Activated naive CD8-positive, alpha-beta T cell treated with anti-CD3 and anti-CD28 coated beads, Interleukin-2, amount 10 ng/mL, durations not matched to agents 7 days and 5 days (primary cell): Measurements from ENCODE around the gene CAPZB. TPM values are rescaled to one million over a fixed set of nuclear protein-coding genes. Genes with fewer than 3 reads are reported as not detected.

Experiments
- ATAC-seq: fragments of 150-1000 bp; cut with Tn5 transposase; one replicate; pipeline ENCODE4 v1.10.0; 2021; ENCODE audit warnings: low read depth, moderate library complexity
- POLR2A ChIA-PET: fragments of 350-600 bp; sonication (Branson Sonifier 250); formaldehyde crosslinking; loops from one replicate; lab custom pipeline; 2021; ENCODE audit warnings: antibody characterized with exemption; lab: Charles Lee
- DNase-seq: peaks from one replicate; pipeline ENCODE4 v3.0.0; 2021
- H3K27ac Mint-ChIP-seq: one replicate; pipeline ENCODE4 v1.8.0; 2022; ENCODE audit warnings: mild to moderate bottlenecking, mixed read lengths
- H3K27me3 Mint-ChIP-seq: one replicate; pipeline ENCODE4 v1.8.0; 2022; ENCODE audit warnings: mild to moderate bottlenecking, moderate library complexity, mixed read lengths
- H3K36me3 Mint-ChIP-seq: one replicate; pipeline ENCODE4 v1.8.0; 2021; ENCODE audit warnings: mild to moderate bottlenecking, mixed read lengths
- H3K4me1 Mint-ChIP-seq: one replicate; pipeline ENCODE4 v1.8.0; 2021; ENCODE audit warnings: mixed read lengths
- H3K4me3 Mint-ChIP-seq: one replicate; pipeline ENCODE4 v1.8.0; 2022; ENCODE audit warnings: mild to moderate bottlenecking, moderate library complexity, mixed read lengths
- H3K9me3 Mint-ChIP-seq: one replicate; pipeline ENCODE4 v1.8.0; 2021; ENCODE audit warnings: mixed read lengths
- total RNA-seq, 2 experiments: library from RNA; stranded (reverse); gene quantifications; one replicate each; pipeline ENCODE4 v1.2.3, GENCODE V29; 2021

CAPZB gene
- total RNA-seq, 2 experiments from 2014 or later = 395 to 412 TPM

DNA sequence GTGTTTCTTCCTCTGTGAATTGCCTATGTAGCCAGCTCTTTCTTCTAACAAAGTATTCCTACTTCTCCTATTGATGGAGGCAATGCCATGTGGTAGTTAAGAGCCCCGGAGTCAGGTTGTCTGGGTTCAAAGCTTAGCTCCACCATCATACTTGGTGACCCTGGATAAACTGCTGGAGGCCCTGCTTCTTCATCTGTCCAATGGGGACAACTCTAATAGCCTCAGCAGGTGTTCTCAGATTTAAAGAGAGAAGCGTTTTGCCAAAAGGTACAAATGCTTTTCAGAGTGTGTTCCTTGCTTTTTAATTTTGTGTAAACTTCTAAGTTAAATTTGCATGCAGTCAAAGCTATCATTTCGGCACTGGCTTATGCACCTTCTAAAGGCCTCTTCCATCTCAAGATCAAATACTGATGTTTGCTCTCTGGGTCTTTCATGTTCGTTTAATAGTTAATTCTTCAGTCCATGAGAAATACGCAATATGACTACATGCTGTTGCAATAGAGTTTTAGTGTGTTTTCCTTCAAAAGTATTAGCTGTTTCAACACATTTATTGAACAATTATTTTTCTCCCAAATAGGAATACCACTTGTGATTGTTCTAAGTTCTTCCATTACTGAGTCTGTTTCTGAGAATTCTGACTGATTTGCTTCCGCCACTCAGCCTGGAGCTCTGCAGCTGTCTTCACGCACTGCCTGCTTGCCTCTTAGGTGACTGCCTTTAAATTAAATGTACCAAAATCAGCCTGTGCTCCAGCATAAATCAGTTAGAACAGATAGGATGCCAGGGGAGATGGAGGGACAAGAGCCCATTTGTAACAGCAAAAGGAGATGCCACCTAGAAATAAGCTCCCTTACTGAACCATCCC lies 75.6 kb downstream of the CAPZB start:
- no peaks in the 10 kb centered on the region for H3K27me3 Mint-ChIP-seq
- H3K36me3 Mint-ChIP-seq = peaks cover 5% of the 10 kb centered on the region
- DNase-seq (no peak), ATAC-seq (no peak)
- H3K4me1 Mint-ChIP-seq = peaks cover 36% of the 10 kb centered on the region
- no peaks in the 10 kb centered on the region for H3K9me3 Mint-ChIP-seq
- peak overlapping the region; percentile 11 for H3K27ac Mint-ChIP-seq
- no peak overlapping the region for H3K4me3 Mint-ChIP-seq
- POLR2A ChIA-PET = interaction anchor here (0.6 kb wide), 1 partner anchor 32 kb away, joined by 6 read pairs; no protein-coding TSS in a partner anchor

DNA sequence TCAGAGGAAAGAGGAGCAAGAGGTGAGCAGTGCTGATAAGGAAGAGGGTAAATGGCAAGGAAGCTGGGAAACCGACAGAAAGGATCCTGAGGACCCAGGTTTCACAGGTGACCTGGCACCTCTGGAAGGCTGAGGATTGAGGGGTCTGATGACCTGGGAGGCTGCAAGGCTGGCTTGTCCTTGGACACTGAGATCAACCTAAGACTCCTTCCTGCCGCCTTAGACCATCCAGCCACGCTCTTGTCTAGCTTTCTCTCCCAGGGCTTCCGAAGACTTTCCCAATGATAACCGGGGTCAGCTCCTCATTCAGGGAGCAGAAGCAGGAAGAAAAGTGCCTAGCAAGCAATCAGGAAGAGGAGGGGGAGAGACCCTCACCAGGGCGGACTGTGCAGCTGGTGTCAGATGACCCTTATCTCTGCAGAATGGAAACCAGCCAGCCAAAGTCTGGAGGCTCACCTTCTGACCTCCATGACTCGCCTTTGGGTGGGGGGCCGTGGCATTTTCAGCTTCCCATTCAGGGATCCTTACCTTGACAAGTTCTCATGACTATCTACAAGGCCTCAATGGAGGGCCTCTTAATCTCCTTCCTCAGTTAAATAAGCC lies 77.7 kb downstream of the CAPZB start:
- H3K36me3 Mint-ChIP-seq = peaks cover 11% of the 10 kb centered on the region
- no peak overlapping the region for H3K4me3 Mint-ChIP-seq
- POLR2A ChIA-PET = no interaction called here

DNA sequence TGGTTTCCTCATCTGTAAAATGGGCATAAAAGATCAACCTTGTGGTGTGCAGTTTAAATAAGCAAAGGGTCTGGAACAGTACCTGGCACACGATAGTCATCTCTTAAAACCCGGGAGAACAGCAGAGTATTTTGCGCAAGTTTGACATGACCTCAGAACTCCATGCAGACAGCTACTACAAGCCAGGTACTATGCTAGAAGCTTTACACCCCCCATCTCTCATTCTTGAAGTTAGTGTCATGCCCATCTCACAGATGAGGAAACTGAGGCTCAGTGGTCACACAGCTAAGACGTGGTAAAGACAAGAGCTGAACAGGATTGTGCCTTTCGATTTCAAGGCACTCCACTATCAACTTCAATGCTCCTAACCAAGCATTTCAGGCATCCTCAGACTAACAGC lies 78.7 kb downstream of the CAPZB start:
- Mint-ChIP-seq H3K4me1 (peaks cover 34% of the 10 kb centered on the region), H3K27me3 (no peaks in the 10 kb centered on the region), H3K4me3 (peak overlapping the region; percentile 12), H3K9me3 (no peaks in the 10 kb centered on the region), H3K27ac (peak overlapping the region; percentile 50), H3K36me3 (peaks cover 11% of the 10 kb centered on the region)
- ATAC-seq (no peak), DNase-seq (no peak)
- POLR2A ChIA-PET = interaction anchor here (0.6 to 1.0 kb wide), 3 partner anchors 8 to 40 kb away, joined by 3 to 4 read pairs (median 3); no protein-coding TSS in a partner anchor

More for the DNA sequence above, 77.7 kb downstream of the CAPZB start:
- ATAC-seq = no peak
- Mint-ChIP-seq H3K27ac (peak overlapping the region; percentile 40), H3K9me3 (no peaks in the 10 kb centered on the region), H3K27me3 (no peaks in the 10 kb centered on the region), H3K4me1 (peaks cover 37% of the 10 kb centered on the region)
- DNase-seq = no peak

DNA sequence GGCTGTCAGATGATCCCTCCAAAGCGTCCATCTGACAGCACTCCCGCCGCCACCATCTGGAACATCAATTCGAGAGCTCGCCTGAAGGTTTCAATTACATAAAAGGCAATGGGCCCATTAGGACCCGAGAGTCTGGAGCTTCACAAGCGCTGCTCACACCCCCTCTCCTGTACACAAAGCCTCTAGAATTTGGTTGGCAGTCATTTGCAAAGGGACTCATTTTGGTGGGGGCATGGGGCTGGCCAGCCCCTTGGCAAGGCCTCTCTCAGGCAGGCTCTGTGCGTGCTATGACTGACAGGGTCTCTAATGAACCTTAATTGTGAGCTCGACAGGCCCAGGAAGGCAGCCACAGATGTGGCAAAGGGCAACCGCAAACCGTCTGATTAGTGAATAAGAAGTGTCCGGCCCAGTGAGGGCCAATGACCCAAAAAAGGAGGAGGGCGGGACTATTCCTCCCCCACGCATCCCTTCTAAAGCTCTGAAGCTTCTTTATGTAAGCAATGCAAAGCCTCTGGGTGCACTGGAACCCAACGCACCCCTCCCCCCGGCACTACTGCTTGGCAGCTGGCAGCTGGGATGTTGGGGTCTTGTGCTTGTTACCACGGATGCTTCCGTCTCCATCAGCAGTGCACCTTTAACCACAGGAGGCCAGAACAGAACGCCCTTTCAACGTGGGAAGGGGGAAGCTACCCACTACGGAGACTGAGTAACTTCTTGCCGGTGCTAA lies 79.4 kb downstream of the CAPZB start:
- Mint-ChIP-seq H3K4me3 (peak overlapping the region; percentile 12), H3K27me3 (no peaks in the 10 kb centered on the region), H3K4me1 (peaks cover 30% of the 10 kb centered on the region), H3K27ac (peak overlapping the region; percentile 35), H3K36me3 (peaks cover 8% of the 10 kb centered on the region), H3K9me3 (no peaks in the 10 kb centered on the region)
- peak; percentile 36 for DNase-seq
- POLR2A ChIA-PET = interaction anchor here (0.6 to 1.0 kb wide), 3 partner anchors 9 to 41 kb away, joined by 3 to 4 read pairs (median 3); no protein-coding TSS in a partner anchor
- peak; percentile 43 for ATAC-seq

DNA sequence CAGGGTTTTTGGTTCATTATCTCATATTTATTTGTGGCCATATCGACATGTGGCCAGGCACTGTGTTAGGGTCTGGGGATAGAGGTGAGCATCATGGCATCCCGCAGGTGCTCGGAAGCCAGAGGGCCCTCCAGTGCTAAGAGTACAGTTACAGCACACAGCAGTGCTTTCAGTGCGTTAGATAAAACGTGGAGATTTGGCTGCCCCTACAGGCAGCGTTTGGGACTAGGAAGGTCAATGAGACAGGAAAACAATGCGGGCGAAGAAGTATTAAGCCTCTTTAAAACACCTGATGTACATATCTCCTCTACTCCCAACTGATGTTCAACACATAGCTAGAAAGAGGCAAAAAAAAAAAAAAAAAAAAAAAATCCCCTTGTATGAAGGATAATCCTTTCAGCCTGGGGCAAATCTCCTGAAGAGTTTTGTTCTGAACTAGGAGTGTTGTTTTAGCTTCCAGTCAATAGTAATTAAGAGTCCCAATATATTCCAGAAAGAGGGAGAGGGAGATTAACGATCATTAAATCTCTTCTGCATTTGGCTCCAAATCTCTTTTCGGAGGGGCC lies 80.1 kb downstream of the CAPZB start:
- peaks cover 28% of the 10 kb centered on the region for H3K4me1 Mint-ChIP-seq
- ATAC-seq (no peak), DNase-seq (no peak)
- H3K27ac Mint-ChIP-seq = no peak overlapping the region
- no peak overlapping the region for H3K4me3 Mint-ChIP-seq
- H3K27me3 Mint-ChIP-seq = no peaks in the 10 kb centered on the region
- peaks cover 11% of the 10 kb centered on the region for H3K36me3 Mint-ChIP-seq
- no peaks in the 10 kb centered on the region for H3K9me3 Mint-ChIP-seq
- POLR2A ChIA-PET = interaction anchor here (0.6 kb wide), 1 partner anchor 94 kb away, joined by 4 read pairs; no protein-coding TSS in a partner anchor

DNA sequence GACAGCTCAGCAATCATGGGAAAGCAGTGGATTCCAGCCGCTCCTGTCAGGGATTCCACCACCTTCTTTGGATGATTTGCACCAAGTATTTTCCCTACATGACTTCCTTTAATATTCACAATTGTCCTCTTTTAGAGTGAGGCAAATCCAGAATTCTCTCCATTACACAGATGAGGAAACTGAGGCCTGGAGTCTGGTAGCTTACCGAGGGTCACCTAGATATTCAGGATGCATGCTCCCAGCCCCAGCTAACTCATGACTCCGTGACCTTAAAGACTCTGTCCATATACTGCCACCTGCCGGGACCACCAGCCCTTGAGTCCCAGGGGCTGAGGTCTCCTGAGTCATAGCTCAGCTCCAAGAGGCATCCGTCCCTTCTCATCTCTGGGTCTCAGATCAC lies 80.6 kb downstream of the CAPZB start:
- POLR2A ChIA-PET = interaction anchor here (0.6 kb wide), 1 partner anchor 95 kb away, joined by 4 read pairs; no protein-coding TSS in a partner anchor
- no peak overlapping the region for H3K4me3 Mint-ChIP-seq
- ATAC-seq = no peak
- no peaks in the 10 kb centered on the region for H3K27me3 Mint-ChIP-seq
- peaks cover 12% of the 10 kb centered on the region for H3K36me3 Mint-ChIP-seq
- H3K4me1 Mint-ChIP-seq = peaks cover 31% of the 10 kb centered on the region
- DNase-seq = no peak
- no peaks in the 10 kb centered on the region for H3K9me3 Mint-ChIP-seq
- H3K27ac Mint-ChIP-seq = no peak overlapping the region

DNA sequence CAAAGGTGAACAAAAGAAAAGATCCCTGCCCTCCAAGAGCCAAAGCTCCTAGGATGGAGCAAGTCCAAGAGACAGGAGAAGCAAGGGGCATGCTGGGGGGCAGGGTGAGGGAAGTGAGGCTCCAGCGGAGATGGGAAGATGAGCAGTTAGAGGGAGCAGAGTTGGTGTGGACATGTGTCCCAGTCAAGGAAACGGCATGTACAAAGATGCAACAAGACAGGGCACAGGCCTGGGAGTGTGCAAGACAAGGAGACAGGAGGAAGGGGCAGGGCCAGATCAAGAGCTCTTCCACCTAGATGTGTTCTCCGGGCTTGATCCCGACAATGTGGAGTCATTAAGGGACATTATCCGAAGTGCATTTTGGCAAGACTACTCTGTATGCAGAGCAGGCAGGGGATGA lies 82.1 kb downstream of the CAPZB start:
- POLR2A ChIA-PET = no interaction called here
- H3K36me3 Mint-ChIP-seq = peaks cover 20% of the 10 kb centered on the region

DNA sequence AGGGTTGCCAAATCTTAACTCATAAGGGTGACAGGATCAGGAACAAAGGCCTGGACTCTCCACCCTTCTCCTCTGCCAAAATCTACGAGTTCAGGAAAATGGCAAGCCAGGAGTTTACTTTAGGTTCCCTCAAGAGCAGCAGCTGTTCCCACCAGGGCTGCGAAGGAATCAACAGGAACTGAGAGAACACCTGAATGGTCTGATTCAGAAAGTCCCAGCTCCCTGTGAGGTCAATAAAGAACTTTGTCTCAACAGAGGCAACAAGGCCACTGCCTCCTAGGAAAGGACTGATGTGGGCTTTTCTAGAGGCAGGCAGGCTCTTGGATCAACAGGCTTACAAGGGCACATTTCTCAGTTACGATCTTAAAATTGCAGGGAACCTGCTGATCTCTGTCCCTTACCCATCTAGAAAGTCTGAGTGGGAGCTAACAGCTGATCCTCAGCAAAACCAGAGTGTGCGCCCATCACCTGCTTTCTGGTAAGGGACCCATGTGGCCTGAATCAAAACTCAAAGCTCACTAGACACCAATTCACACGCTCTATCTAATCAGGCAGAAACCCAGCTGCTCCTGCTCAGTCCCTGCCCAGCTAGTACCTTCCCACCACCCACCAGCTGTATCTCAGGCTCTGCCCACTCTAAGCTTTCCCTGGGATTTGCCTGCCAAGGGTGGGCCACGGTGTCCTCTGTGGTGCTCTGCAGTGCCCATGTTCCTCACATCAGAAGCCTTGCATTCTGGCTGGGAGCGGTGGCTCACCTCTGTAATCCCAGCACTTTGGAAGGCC lies 83.1 kb downstream of the CAPZB start:
- ATAC-seq (no peak), DNase-seq (no peak)
- Mint-ChIP-seq H3K9me3 (no peaks in the 10 kb centered on the region), H3K27ac (no peak overlapping the region), H3K4me3 (no peak overlapping the region), H3K36me3 (peaks cover 21% of the 10 kb centered on the region), H3K4me1 (peaks cover 35% of the 10 kb centered on the region), H3K27me3 (no peaks in the 10 kb centered on the region)
- POLR2A ChIA-PET = no interaction called here

More for the DNA sequence above, 82.1 kb downstream of the CAPZB start:
- H3K9me3 Mint-ChIP-seq = no peaks in the 10 kb centered on the region
- no peaks in the 10 kb centered on the region for H3K27me3 Mint-ChIP-seq
- DNase-seq (no peak), ATAC-seq (no peak)
- no peak overlapping the region for H3K4me3 Mint-ChIP-seq
- peak overlapping the region; percentile 51 for H3K27ac Mint-ChIP-seq
- peaks cover 38% of the 10 kb centered on the region for H3K4me1 Mint-ChIP-seq

DNA sequence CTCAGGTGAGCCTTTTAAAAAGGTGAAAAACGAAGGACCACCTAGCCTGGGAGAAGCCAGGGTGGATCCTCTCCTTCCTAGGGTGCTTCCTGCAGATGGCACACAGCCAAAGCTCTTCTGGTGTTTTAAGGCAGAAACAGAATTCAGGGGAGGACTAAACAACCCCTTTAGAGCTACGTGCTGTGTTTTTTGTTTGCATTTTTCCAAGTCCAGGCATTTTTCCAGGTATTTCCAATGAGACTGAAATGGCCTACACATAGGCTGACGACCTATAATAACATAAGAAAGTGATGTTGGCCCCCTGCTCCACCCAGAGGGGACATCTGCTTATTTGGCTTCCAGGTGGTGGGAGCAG lies 83.8 kb downstream of the CAPZB start:
- Mint-ChIP-seq H3K27ac (no peak overlapping the region), H3K9me3 (no peaks in the 10 kb centered on the region), H3K4me3 (no peak overlapping the region), H3K36me3 (peaks cover 21% of the 10 kb centered on the region), H3K27me3 (no peaks in the 10 kb centered on the region), H3K4me1 (peaks cover 28% of the 10 kb centered on the region)
- ATAC-seq (no peak), DNase-seq (no peak)
- POLR2A ChIA-PET = interaction anchor here (0.7 to 1.0 kb wide), 2 partner anchors 9 to 56 kb away, joined by 4 read pairs; no protein-coding TSS in a partner anchor

DNA sequence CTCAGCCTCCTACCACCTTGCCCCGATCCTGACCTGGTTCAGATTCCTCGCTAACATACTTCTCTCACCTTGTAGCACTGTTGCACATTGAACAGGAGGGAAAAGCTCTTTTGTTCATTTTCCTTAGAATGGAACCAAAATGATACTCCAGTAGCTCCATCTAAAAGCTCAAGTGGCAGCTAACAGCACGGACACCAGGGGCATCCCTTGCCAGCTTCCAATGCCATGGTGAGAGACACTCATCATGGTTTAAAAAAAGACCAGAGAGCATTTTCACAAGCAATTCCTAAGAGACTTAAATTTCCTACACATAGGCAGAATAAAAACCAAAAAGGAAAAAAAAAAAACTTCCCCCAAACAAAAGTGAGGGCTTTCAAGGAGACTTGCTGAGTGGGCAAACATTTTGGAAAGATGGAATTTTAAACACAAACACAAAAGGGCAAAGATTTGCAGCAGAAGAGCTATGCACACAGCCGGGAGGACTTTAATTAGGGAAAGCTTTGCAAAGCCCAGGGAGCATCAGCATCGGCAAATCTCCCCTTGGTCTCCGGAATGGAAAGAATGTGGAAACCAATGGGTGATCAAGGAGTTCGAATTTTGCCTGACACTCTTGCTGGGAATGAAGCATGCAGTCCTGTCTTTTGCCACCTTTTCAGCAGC lies 84.3 kb downstream of the CAPZB start:
- Mint-ChIP-seq H3K4me3 (no peak overlapping the region), H3K36me3 (peaks cover 21% of the 10 kb centered on the region), H3K4me1 (peaks cover 23% of the 10 kb centered on the region), H3K9me3 (no peaks in the 10 kb centered on the region), H3K27ac (no peak overlapping the region), H3K27me3 (no peaks in the 10 kb centered on the region)
- no peak for DNase-seq
- no peak for ATAC-seq
- POLR2A ChIA-PET = interaction anchor here (0.6 to 1.0 kb wide), 3 partner anchors 10 to 57 kb away, joined by 3 to 4 read pairs (median 4); no protein-coding TSS in a partner anchor

DNA sequence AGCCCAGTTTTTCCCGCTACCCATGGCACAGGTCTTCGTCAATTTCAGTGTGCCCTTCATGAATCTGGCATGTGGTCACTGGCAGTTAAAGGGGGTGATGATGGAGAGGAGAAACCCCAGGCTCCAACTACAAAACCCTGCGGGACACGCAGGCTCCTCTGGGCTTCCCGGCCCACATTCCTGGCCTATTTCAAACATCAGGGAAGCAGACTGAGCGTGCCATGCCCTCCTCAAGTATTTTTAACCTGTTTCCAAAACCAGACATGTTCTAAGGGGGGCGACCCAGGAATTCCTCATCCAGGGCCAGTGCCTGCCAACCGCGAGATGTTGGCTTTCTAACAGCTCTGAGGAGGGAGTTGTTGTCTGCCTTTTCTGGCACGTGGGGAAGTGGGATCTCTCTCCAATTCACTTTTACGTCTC lies 85.1 kb downstream of the CAPZB start:
- H3K27me3 Mint-ChIP-seq = no peaks in the 10 kb centered on the region
- H3K4me3 Mint-ChIP-seq = no peak overlapping the region
- DNase-seq = no peak
- POLR2A ChIA-PET = no interaction called here
- no peak overlapping the region for H3K27ac Mint-ChIP-seq
- H3K9me3 Mint-ChIP-seq = no peaks in the 10 kb centered on the region
- ATAC-seq = no peak
- peaks cover 20% of the 10 kb centered on the region for H3K4me1 Mint-ChIP-seq
- peaks cover 21% of the 10 kb centered on the region for H3K36me3 Mint-ChIP-seq

DNA sequence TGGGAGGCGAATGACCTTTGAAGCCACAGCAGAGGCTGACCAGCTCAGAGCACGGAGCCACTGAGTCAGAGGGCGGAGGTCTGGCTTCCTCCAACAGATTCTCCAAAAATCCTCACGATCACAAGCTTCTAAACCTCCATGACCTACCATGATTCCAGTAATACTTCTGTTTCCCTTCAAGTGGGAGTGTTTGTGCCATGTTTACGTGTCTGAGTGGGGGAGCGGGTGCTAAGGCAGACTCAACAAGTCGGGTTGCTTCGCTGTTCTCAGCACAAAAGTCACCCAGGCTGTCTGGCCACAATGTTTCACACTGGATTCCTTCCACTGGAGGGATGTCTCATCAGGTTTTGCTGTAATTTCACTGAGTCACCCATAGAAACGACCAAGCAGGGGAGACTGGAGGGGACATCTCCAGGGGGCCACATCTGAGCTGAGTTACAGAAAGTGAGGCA lies 87.0 kb downstream of the CAPZB start:
- Mint-ChIP-seq H3K4me1 (peaks cover 24% of the 10 kb centered on the region), H3K36me3 (peaks cover 17% of the 10 kb centered on the region), H3K27ac (no peak overlapping the region), H3K4me3 (no peak overlapping the region), H3K27me3 (no peaks in the 10 kb centered on the region), H3K9me3 (no peaks in the 10 kb centered on the region)
- DNase-seq (no peak), ATAC-seq (no peak)
- POLR2A ChIA-PET = interaction anchor here (0.7 kb wide), 1 partner anchor 143 kb away, joined by 3 read pairs; no protein-coding TSS in a partner anchor
